Adrenal gland (tissue), 12 donors: Measurements from ENCODE around the gene KIAA1210. TPM values are rescaled to one million over a fixed set of nuclear protein-coding genes. Genes with fewer than 3 reads are reported as not detected.

Experiments used
- DNase-seq, 7 donors: peaks; one replicate each; pipeline ENCODE4 v3.0.0-alpha.2; 2019 to 2020
- H3K27ac ChIP-seq, 5 donors: fragments of 200-600 bp; sonication (generic) in 4 of 5; 1 replicate in 3 of 5; 2 replicates in 2 of 5; pipeline versions ENCODE4 v1.5.1 to v1.8.0; 2016 to 2020; ENCODE audit warnings: mild to moderate bottlenecking in 1 of 5
- H3K27me3 ChIP-seq: fragments of 200-600 bp; 2 replicates; pipeline ENCODE4 v1.8.0; 2021
- H3K36me3 ChIP-seq, 2 donors: fragments of 200-600 bp; replicated peaks in 1 of 2; 1 replicate in 1 of 2; 2 replicates in 1 of 2; pipeline versions ENCODE4 v1.5.1 to v1.8.0; 2018 to 2022
- H3K4me1 ChIP-seq, 2 donors: fragments of 200-600 bp; replicated peaks in 1 of 2; 1 replicate in 1 of 2; 2 replicates in 1 of 2; pipeline versions ENCODE4 v1.5.1 to v1.8.0; 2018 to 2021
- H3K4me3 ChIP-seq, 4 donors: fragments of 200-600 bp; sonication (generic) in 3 of 4; one replicate each; pipeline ENCODE4 v1.5.1; 2016 to 2018
- H3K9me3 ChIP-seq, 3 donors: fragments of 200-600 bp; sonication (generic) in 1 of 3; replicated peaks in 1 of 3; 1 replicate in 2 of 3; 2 replicates in 1 of 3; pipeline versions ENCODE4 v1.5.1 to v1.8.0; 2016 to 2021
- POLR2A ChIP-seq, 2 donors: fragments of 450-650 bp; IDR thresholded peaks; one replicate each; pipeline ENCODE4 v1.6.1; 2017; ENCODE audit warnings: antibody characterized with exemption in 2 of 2, mild to moderate bottlenecking in 2 of 2, moderate library complexity in 1 of 2
- WGBS, 4 donors: extraction: QIAGEN DNeasy Blood & Tissue Kit in 2 of 4; methylation state at CpG; one replicate each; pipeline versions ENCODE4 v1.1.5 to v1.1.7; 2013 to 2017; 5-methylcytosine and 5-hydroxymethylcytosine counted together
- intact Hi-C, 2 donors: fragments of 100-400 bp; cut with DNase I; formaldehyde crosslinking; loops; one replicate each; pipeline versions ENCODE4 v1.14.1 to v1.15.0; 2022 to 2023
- polyA plus RNA-seq, 3 donors: library from polyadenylated mRNA; stranded (reverse); fragments of 200-250 nt in 2 of 3; fragments of 350-450 nt in 1 of 3; fragmentation: Illumina TruSeq in 1 of 3; extraction: RNeasy Lipid Tissue Mini Kit (QIAGEN cat#74804) in 1 of 3; gene quantifications; one replicate each; pipeline ENCODE4 v1.2.3, GENCODE V29; 2013 to 2014
- total RNA-seq, 9 donors: library from RNA; depleted of rRNA in 4 of 9; stranded (reverse); fragments of >200 nt in 4 of 9; fragments of 120-200 nt in 1 of 9; fragmentation: NEBNext Ultra II Directional in 1 of 9; extraction: Animal tissue kit (Norgen Biotek cat#: 25700) in 1 of 9; gene quantifications; one replicate each; pipeline versions ENCODE4 v1.1.0 to v1.2.4, GENCODE V29; 2013 to 2023
- TF ChIP-seq, protein P1 (sequence below), 6 experiments: fragments of 450-650 bp in 4 of 6; fragments of 200-600 bp in 2 of 6; sonication (generic) in 1 of 6; IDR thresholded peaks; 1 replicate in 5 of 6; 2 replicates in 1 of 6; pipeline versions ENCODE4 v1.5.1 to v1.8.0; 2016 to 2021; ENCODE audit warnings: antibody characterized with exemption in 6 of 6, mild to moderate bottlenecking in 2 of 6, moderate library complexity in 1 of 6
- donor health status: healthy with polysubstance abuse.
- donor health status: Bipolar disorder and iron deficiency.
- donor health status: DM: yes; HTN: yes; CAD: no.
- donor health status: DM: no; HTN: no; CAD: no.
- donor health status: DM: no; HTN: no; CAD: no.
- donor health status: DM: yes; HTN: yes; CAD: no.

The KIAA1210 gene
- total and polyA plus RNA-seq, 12 donors, result 0.56 to 12.9 (median 2.7) TPM

DNA sequence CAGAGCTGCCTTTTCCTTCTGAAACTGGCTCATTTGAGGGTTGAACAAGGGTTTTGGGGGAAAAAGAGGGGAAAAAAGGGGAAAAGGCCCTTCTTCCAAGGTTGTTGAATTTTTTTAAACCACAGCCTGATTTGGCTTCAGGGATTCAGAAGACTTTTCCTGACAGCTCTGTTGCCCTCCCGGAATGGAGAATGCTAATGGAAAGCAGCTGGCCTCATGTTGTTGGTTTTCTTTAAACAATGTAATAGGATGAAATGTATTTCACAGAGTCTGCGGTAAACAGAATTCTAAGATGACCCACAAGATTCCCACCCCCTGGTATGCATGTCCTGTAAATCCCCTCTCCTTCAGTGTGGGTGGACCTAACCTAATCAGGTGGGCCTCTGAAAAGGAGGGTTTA is 3.3 kb upstream of the KIAA1210 start:
- Histone ChIP-seq H3K4me1 (no peaks in the 10 kb centered on the region), H3K36me3 (no peaks in the 10 kb centered on the region), H3K9me3 (no peaks in the 10 kb centered on the region), H3K27me3 (peaks cover 11% of the 10 kb centered on the region), H3K4me3 (no peak overlapping the region), H3K27ac (no peak overlapping the region)
- TF ChIP-seq, protein P1, sequence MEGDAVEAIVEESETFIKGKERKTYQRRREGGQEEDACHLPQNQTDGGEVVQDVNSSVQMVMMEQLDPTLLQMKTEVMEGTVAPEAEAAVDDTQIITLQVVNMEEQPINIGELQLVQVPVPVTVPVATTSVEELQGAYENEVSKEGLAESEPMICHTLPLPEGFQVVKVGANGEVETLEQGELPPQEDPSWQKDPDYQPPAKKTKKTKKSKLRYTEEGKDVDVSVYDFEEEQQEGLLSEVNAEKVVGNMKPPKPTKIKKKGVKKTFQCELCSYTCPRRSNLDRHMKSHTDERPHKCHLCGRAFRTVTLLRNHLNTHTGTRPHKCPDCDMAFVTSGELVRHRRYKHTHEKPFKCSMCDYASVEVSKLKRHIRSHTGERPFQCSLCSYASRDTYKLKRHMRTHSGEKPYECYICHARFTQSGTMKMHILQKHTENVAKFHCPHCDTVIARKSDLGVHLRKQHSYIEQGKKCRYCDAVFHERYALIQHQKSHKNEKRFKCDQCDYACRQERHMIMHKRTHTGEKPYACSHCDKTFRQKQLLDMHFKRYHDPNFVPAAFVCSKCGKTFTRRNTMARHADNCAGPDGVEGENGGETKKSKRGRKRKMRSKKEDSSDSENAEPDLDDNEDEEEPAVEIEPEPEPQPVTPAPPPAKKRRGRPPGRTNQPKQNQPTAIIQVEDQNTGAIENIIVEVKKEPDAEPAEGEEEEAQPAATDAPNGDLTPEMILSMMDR (IDR thresholded peaks at IDR 0.05), result no peak
- no peak for TF ChIP-seq POLR2A (IDR thresholded peaks at IDR 0.05)
- DNase-seq, result no peak
- intact Hi-C loops, result no loop called here
- WGBS, 4 donors, result 78 to 94% (median 86%) methylated on average over 1 to 2 of the region's 2 CpGs

DNA sequence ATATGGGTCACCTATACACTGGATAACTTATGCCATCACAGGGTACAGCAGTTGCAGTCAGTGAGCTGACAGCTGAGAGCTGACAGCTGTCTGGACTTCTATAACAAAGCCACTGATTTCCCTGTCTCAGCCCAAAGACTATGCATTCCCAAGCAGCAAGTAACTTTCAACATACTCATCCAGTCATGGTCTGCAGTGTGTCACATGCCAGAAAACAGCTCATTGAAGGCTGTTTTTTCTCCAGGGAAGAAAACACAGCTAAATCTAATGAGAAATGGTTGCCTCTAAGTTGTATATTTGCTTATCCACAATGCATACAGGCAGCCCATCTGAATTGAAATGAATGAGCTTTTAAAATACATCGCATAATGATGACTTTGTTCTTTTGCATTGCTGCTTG is 6.3 kb downstream of the KIAA1210 start:
- 87 to 93% (median 89%) methylated on average over 1 of the region's 1 CpG for WGBS, 4 donors
- no peak for DNase-seq
- no peaks in the 10 kb centered on the region for H3K9me3 ChIP-seq
- intact Hi-C loops, result no loop called here
- peaks cover 6% of the 10 kb centered on the region for H3K27me3 ChIP-seq
- H3K36me3 ChIP-seq, result no peaks in the 10 kb centered on the region
- H3K4me1 ChIP-seq, result no peaks in the 10 kb centered on the region
- no peak for TF ChIP-seq POLR2A (IDR thresholded peaks at IDR 0.05)
- no peak overlapping the region for H3K27ac ChIP-seq
- no peak overlapping the region for H3K4me3 ChIP-seq

- no peak overlapping the region for H3K4me3 ChIP-seq
- 7 to 12% (median 10%) methylated on average over 6 of the region's 6 CpGs for WGBS, 4 donors
- no peaks in the 10 kb centered on the region for H3K9me3 ChIP-seq
- peak; percentile 24 to 71 (median 46) for DNase-seq
- intact Hi-C loops, result loop anchor here in 1 of 2 donors (5.0 kb wide), 1 partner anchor 148 kb away; no protein-coding TSS in a partner anchor
- TF ChIP-seq, protein P1 (IDR thresholded peaks at IDR 0.05), result peak; percentile 54 to 71 (median 67)
- no peak for TF ChIP-seq POLR2A (IDR thresholded peaks at IDR 0.05)
- no peaks in the 10 kb centered on the region for H3K4me1 ChIP-seq
- no peak overlapping the region for H3K27ac ChIP-seq
- peaks cover 6% of the 10 kb centered on the region for H3K27me3 ChIP-seq
- no peaks in the 10 kb centered on the region for H3K36me3 ChIP-seq
These were observed 8.7 kb downstream of the KIAA1210 start for GRCh38 chrX:119118780-119119395.

DNA sequence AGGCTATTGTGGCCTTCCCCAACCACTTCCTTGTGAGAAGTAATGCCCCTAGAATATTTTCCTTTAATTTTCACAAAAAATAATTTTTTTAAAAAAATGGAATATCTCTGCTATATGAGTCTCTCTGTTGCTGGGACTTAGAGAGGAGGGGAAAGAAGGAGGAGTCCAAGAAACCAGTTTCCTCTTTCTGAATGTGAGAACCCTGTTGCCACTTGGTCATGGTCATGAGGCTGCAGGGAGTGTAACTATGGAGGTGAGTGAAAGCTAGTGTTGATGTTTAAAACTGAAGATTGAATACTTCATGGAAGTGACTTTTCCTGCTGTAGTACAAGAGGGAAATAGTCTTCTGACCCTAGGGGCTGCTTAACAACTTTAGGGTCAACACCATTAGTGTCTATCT is 20.4 kb downstream of the KIAA1210 start:
- no peaks in the 10 kb centered on the region for H3K36me3 ChIP-seq
- H3K4me1 ChIP-seq, result no peaks in the 10 kb centered on the region
- H3K4me3 ChIP-seq, result no peak overlapping the region
- H3K27me3 ChIP-seq, result peaks cover 15% of the 10 kb centered on the region
- DNase-seq, result no peak
- H3K27ac ChIP-seq, result no peak overlapping the region
- intact Hi-C loops, result no loop called here
- H3K9me3 ChIP-seq, result no peaks in the 10 kb centered on the region
- no peak for TF ChIP-seq POLR2A (IDR thresholded peaks at IDR 0.05)
- TF ChIP-seq, protein P1 (IDR thresholded peaks at IDR 0.05), result no peak

GRCh38 chrX:119105826-119106225 is 21.8 kb downstream of the KIAA1210 start:
- no peak overlapping the region for H3K27ac ChIP-seq
- no peaks in the 10 kb centered on the region for H3K9me3 ChIP-seq
- H3K36me3 ChIP-seq, result no peaks in the 10 kb centered on the region
- DNase-seq, result no peak
- H3K4me3 ChIP-seq, result no peak overlapping the region
- H3K4me1 ChIP-seq, result no peaks in the 10 kb centered on the region
- TF ChIP-seq, protein P1 (IDR thresholded peaks at IDR 0.05), result no peak
- no peak for TF ChIP-seq POLR2A (IDR thresholded peaks at IDR 0.05)
- H3K27me3 ChIP-seq, result peaks cover 6% of the 10 kb centered on the region
- intact Hi-C loops, result no loop called here
